Mammary epithelial cell (primary cell): ENCODE data around the gene FHIT.

Experiments
- CTCF ChIP-seq, 2 donors: IDR thresholded peaks in 1 of 2; conservative IDR thresholded peaks in 1 of 2; 2 replicates each; pipeline ENCODE4 v1.5.1; 2011 to 2012; ENCODE audit warnings: inconsistent platforms in 2 of 2, low read length in 2 of 2, mild to moderate bottlenecking in 2 of 2, control low read depth in 1 of 2, low read depth in 1 of 2; ENCODE audit not compliant: insufficient read depth in 1 of 2; ENCODE audit errors: extremely low read depth in 1 of 2
- EZH2 ChIP-seq: IDR thresholded peaks from 2 replicates; pipeline ENCODE4 v1.6.1; 2012; ENCODE audit warnings: low read length, inconsistent platforms, borderline replicate concordance

GRCh38 chr3:61202086-61202485 is 49.2 kb downstream of the FHIT start:
- TF ChIP-seq CTCF (conservative IDR thresholded peaks at IDR 0.05 in 1 of 2, IDR thresholded peaks at IDR 0.05 in 1 of 2; ENCODE audit: extremely low read depth in 1 of 2, insufficient read depth in 1 of 2, low read depth in 1 of 2, low read length in 2 of 2), result no peak
- no peak for TF ChIP-seq EZH2
